HepG2 (cell line): ENCODE results near the gene SPTB. TPM values are rescaled to one million over a fixed set of nuclear protein-coding genes. Genes with fewer than 3 reads are reported as not detected.

Experiments used
- ATAC-seq: fragments of 200-7000 bp; cut with Tn5 transposase; 3 replicates; pipeline ENCODE4 v1.9.1; 2020; ENCODE audit warnings: mild to moderate bottlenecking, moderate library complexity
- BruUV-seq: library from RNA; stranded (reverse); fragments of 400-500 nt; replicated peaks from 2 replicates; lab custom pipeline; 2021; lab: Mats Ljungman, UMichigan
- CTCF ChIA-PET: fragments of 300-600 bp; formaldehyde crosslinking; extraction: SDS; loops from one replicate; lab custom pipeline; 2021; ENCODE audit warnings: low total read pairs, inconsistent platforms, low intra/inter-chr PET ratio; lab: Yijun Ruan, JAX
- POLR2A ChIA-PET: fragments of 350-600 bp; sonication (Branson Sonifier 250); formaldehyde crosslinking; loops from one replicate; lab custom pipeline; 2020; ENCODE audit warnings: antibody characterized with exemption, inconsistent platforms; lab: Yijun Ruan, JAX
- DNase-seq: peaks from one replicate; pipeline ENCODE4 v3.0.0-alpha.2; 2015; ENCODE audit warnings: low spot score
- FAIRE-seq: peaks from 3 replicates; lab custom pipeline; 2011; peaks lifted over from hg19 to GRCh38; lab: Jason Lieb, UNC
- H2AFZ ChIP-seq: one replicate; pipeline ENCODE4 v1.6.1; 2011; ENCODE audit warnings: low read length, inconsistent platforms
- H3K27ac ChIP-seq: fragments of 300-600 bp; 3 replicates; pipeline ENCODE4 v1.8.0; 2011; ENCODE audit warnings: mixed run types, mild to moderate bottlenecking, mixed read lengths, low read length, inconsistent platforms; ENCODE audit not compliant: insufficient read depth; ENCODE audit errors: extremely low read length
- H3K27me3 ChIP-seq, 2 experiments: fragments of 200-600 bp in 1 of 2; 2 replicates in 1 of 2; 3 replicates in 1 of 2; pipeline versions ENCODE4 v1.6.0 to v1.8.0; 2011; ENCODE audit warnings: low read length in 2 of 2, mild to moderate bottlenecking in 2 of 2, moderate library complexity in 2 of 2, inconsistent platforms in 1 of 2; ENCODE audit not compliant: insufficient read depth in 2 of 2, control insufficient read depth in 1 of 2
- H3K36me3 ChIP-seq, 2 experiments: fragments of 200-600 bp in 1 of 2; replicated peaks in 1 of 2; 2 replicates in 1 of 2; 3 replicates in 1 of 2; pipeline versions ENCODE4 v1.5.1 to v1.8.0; 2011; ENCODE audit warnings: low read length in 2 of 2, inconsistent platforms in 1 of 2; ENCODE audit not compliant: insufficient read depth in 2 of 2, control insufficient read depth in 1 of 2
- H3K4me1 ChIP-seq: 2 replicates; pipeline ENCODE4 v1.5.1; 2012; ENCODE audit warnings: low read length, inconsistent platforms; ENCODE audit not compliant: insufficient read depth
- H3K4me2 ChIP-seq: 2 replicates; pipeline ENCODE4 v1.6.0; 2011; ENCODE audit warnings: low read depth, low read length, inconsistent platforms
- H3K4me3 ChIP-seq, 3 experiments: fragments of 200-600 bp in 1 of 3; sonication (generic), shearing (Covaris generic) in 1 of 3; replicated peaks in 1 of 3; 2 replicates each; pipeline ENCODE4 v1.5.1; 2011 to 2016; ENCODE audit warnings: low read length in 3 of 3, inconsistent platforms in 2 of 3, low read depth in 2 of 3, mild to moderate bottlenecking in 2 of 3, control low read depth in 1 of 3, mixed read lengths in 1 of 3; ENCODE audit not compliant: insufficient read depth in 1 of 3
- H3K79me2 ChIP-seq: one replicate; pipeline ENCODE4 v1.6.1; 2011; ENCODE audit warnings: low read length, inconsistent platforms; ENCODE audit not compliant: insufficient read depth
- H3K9ac ChIP-seq: 2 replicates; pipeline ENCODE4 v1.6.0; 2011; ENCODE audit warnings: mild to moderate bottlenecking, low read depth, low read length, inconsistent platforms; ENCODE audit not compliant: insufficient read depth
- H3K9me3 ChIP-seq: 2 replicates; pipeline ENCODE4 v1.5.1; 2012; ENCODE audit warnings: mild to moderate bottlenecking, low read length
- H4K20me1 ChIP-seq: 2 replicates; pipeline ENCODE4 v1.6.0; 2011; ENCODE audit warnings: inconsistent platforms, mild to moderate bottlenecking, low read length, moderate library complexity; ENCODE audit not compliant: insufficient read depth
- HES4 ChIP-seq: sonication (generic); formaldehyde crosslinking; IDR thresholded peaks from 2 replicates; pipeline ENCODE4 v1.9.0; 2021; ENCODE audit warnings: mild to moderate bottlenecking, missing genetic modification reagents, borderline replicate concordance
- HIVEP1 ChIP-seq: sonication (generic); formaldehyde crosslinking; IDR thresholded peaks from 2 replicates; pipeline ENCODE4 v1.4.0; 2020; ENCODE audit warnings: mild to moderate bottlenecking, missing genetic modification reagents
- JARID2 ChIP-seq: sonication (generic); formaldehyde crosslinking; IDR thresholded peaks from 2 replicates; pipeline ENCODE4 v1.8.1; 2023; ENCODE audit warnings: missing genetic modification reagents, inconsistent platforms; ENCODE audit not compliant: insufficient replicate concordance
- KMT2A ChIP-seq: sonication (generic); formaldehyde crosslinking; IDR thresholded peaks from 2 replicates; pipeline ENCODE4 v1.4.0; 2020; ENCODE audit warnings: missing genetic modification reagents
- NFIC ChIP-seq: IDR thresholded peaks from 2 replicates; pipeline ENCODE4 v1.6.1; 2012; ENCODE audit warnings: mild to moderate bottlenecking, low read length, inconsistent platforms
- PHF20 ChIP-seq: sonication (generic); formaldehyde crosslinking; IDR thresholded peaks from 2 replicates; pipeline ENCODE4 v1.5.0; 2020; ENCODE audit warnings: mild to moderate bottlenecking, missing genetic modification reagents
- ZMAT3 ChIP-seq: sonication (generic); formaldehyde crosslinking; conservative IDR thresholded peaks from 2 replicates; pipeline ENCODE4 v1.7.0; 2021; ENCODE audit warnings: missing genetic modification reagents
- ZNF652 ChIP-seq: IDR thresholded peaks from 2 replicates; pipeline ENCODE4 v1.6.1; 2016; ENCODE audit warnings: low read depth, borderline replicate concordance
- ZNF703 ChIP-seq: sonication (generic); formaldehyde crosslinking; IDR thresholded peaks from 2 replicates; pipeline ENCODE4 v1.5.1; 2020; ENCODE audit warnings: missing genetic modification reagents, mild to moderate bottlenecking, moderate library complexity, borderline replicate concordance
- WGBS: methylation state at CpG from one replicate; pipeline ENCODE4 v1.1.6; 2017; ENCODE audit warnings: low lambda C conversion rate; 5-methylcytosine and 5-hydroxymethylcytosine counted together
- in situ Hi-C: cut with HindIII; loops from 2 replicates; pipeline ENCODE4 v1.10.0; 2017; ENCODE audit warnings: low pct_unique_long_range_greater_than_20kb; ENCODE audit not compliant: extremely low pct_ligation_motif_present
- intact Hi-C: fragments of 100-400 bp; cut with micrococcal nuclease; formaldehyde crosslinking; loops from one replicate; pipeline ENCODE4 v1.10.0; 2022; ENCODE audit not compliant: unreplicated experiment
- polyA plus RNA-seq, 8 experiments: library from polyadenylated mRNA; depleted of rRNA in 3 of 8; stranded (reverse) in 7 of 8; unstranded in 1 of 8; fragments of >200 nt; fragmentation: Illumina TruSeq in 4 of 8; extraction: Trizol in 4 of 8; gene quantifications; 2 replicates each; pipeline versions ENCODE4 v1.2.1 to v1.2.3, GENCODE V29; 2011 to 2016; ENCODE audit warnings: low read depth in 4 of 8, missing spikeins in 1 of 8, mixed read lengths in 1 of 8; ENCODE audit not compliant: insufficient read depth in 1 of 8
- total RNA-seq, 5 experiments: library from RNA; depleted of rRNA; stranded (reverse); fragments of >200 nt; fragmentation: Illumina TruSeq; extraction: Trizol; gene quantifications; 2 replicates each; pipeline ENCODE4 v1.2.3, GENCODE V29; 2016; ENCODE audit warnings: low read depth in 1 of 5
- TF ChIP-seq, protein P1 (sequence below): IDR thresholded peaks from 2 replicates; pipeline ENCODE4 v1.6.1; 2016; ENCODE audit warnings: low read depth, missing genetic modification reagents, missing compliant biosample characterization
- TF ChIP-seq, protein P2 (sequence below): sonication (generic); formaldehyde crosslinking; IDR thresholded peaks from 2 replicates; pipeline ENCODE4 v1.9.0; 2022; ENCODE audit warnings: missing genetic modification reagents, mild to moderate bottlenecking, borderline replicate concordance
- TF ChIP-seq, protein P3 (sequence below): sonication (generic); formaldehyde crosslinking; IDR thresholded peaks from 2 replicates; pipeline ENCODE4 v1.4.0; 2020; ENCODE audit warnings: missing genetic modification reagents
- TF ChIP-seq, protein P4 (sequence below): sonication (generic); formaldehyde crosslinking; IDR thresholded peaks from 2 replicates; pipeline ENCODE4 v1.8.1; 2023; ENCODE audit warnings: mild to moderate bottlenecking, missing genetic modification reagents

Gene SPTB
- total and polyA plus RNA-seq, 2 of the 13 experiments (the other 11 are each of a cell fraction or from before 2014, with no cell fraction given) = 0.01 to 0.02 TPM

DNA sequence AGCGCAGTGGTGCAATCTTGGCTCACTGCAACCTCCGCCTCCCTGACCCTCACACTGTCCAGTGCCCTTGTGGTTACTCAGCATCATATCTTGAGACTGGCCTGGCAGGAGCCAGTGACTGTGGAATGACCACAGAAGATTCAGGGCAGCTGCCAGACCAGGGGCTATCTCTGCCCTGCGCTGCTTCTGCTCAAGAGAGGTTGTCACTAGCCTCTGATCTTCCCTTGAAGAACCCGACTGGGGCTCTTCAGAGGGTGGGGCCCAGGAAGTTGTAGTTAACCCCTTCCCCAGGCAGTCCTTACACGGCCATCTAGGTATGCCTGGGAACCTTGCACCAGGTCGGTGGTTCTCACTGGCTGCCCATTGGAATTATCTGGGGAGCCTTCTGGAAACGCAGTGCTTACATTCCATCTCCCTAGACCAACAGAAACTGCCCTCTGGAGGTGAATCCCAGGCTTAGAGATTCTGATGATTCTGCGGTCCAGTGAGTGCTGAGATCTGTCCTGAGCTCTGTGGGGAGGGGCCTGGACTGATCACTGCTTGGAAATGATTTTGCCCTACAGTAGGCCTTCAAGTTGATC, 134.1 kb downstream of the SPTB start (continued):
- TF ChIP-seq, protein P1, sequence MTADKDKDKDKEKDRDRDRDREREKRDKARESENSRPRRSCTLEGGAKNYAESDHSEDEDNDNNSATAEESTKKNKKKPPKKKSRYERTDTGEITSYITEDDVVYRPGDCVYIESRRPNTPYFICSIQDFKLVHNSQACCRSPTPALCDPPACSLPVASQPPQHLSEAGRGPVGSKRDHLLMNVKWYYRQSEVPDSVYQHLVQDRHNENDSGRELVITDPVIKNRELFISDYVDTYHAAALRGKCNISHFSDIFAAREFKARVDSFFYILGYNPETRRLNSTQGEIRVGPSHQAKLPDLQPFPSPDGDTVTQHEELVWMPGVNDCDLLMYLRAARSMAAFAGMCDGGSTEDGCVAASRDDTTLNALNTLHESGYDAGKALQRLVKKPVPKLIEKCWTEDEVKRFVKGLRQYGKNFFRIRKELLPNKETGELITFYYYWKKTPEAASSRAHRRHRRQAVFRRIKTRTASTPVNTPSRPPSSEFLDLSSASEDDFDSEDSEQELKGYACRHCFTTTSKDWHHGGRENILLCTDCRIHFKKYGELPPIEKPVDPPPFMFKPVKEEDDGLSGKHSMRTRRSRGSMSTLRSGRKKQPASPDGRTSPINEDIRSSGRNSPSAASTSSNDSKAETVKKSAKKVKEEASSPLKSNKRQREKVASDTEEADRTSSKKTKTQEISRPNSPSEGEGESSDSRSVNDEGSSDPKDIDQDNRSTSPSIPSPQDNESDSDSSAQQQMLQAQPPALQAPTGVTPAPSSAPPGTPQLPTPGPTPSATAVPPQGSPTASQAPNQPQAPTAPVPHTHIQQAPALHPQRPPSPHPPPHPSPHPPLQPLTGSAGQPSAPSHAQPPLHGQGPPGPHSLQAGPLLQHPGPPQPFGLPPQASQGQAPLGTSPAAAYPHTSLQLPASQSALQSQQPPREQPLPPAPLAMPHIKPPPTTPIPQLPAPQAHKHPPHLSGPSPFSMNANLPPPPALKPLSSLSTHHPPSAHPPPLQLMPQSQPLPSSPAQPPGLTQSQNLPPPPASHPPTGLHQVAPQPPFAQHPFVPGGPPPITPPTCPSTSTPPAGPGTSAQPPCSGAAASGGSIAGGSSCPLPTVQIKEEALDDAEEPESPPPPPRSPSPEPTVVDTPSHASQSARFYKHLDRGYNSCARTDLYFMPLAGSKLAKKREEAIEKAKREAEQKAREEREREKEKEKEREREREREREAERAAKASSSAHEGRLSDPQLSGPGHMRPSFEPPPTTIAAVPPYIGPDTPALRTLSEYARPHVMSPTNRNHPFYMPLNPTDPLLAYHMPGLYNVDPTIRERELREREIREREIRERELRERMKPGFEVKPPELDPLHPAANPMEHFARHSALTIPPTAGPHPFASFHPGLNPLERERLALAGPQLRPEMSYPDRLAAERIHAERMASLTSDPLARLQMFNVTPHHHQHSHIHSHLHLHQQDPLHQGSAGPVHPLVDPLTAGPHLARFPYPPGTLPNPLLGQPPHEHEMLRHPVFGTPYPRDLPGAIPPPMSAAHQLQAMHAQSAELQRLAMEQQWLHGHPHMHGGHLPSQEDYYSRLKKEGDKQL (CRISPR knock-in tag) = no peak
- no peak for TF ChIP-seq NFIC
- TF ChIP-seq HIVEP1 (CRISPR knock-in tag) = no peak

DNA sequence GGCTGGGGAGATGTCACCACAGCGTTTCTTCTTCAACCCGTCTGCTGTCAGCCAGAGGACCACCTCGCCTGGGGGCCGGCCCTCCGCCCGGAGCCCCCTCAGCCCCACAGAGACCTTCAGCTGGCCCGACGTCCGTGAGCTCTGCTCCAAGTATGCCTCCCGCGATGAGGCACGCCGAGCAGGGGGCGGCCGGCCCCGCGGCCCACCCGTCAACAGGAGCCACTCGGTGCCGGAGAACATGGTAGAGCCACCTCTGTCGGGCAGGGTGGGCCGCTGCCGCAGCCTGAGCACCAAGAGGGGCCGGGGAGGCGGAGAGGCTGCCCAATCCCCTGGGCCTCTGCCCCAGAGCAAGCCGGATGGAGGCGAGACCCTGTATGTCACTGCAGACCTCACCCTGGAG, 136.6 kb downstream of the SPTB start:
- H3K9me3 ChIP-seq = no peaks in the 10 kb centered on the region
- H3K79me2 ChIP-seq = no peaks in the 10 kb centered on the region
- no peak overlapping the region for H3K4me2 ChIP-seq
- FAIRE-seq (no peak), ATAC-seq (no peak), DNase-seq (no peak)
- H3K36me3 ChIP-seq = peaks cover 24 to 29% of the 10 kb centered on the region in 2 experiments; a peak in 4 of 5 replicates
- in situ Hi-C loops = no loop called here
- H3K4me3 ChIP-seq = no peak overlapping the region
- no peak overlapping the region for H2AFZ ChIP-seq
- H4K20me1 ChIP-seq = no peaks in the 10 kb centered on the region
- 93% methylated on average over 8 of the region's 27 CpGs for WGBS
- H3K27me3 ChIP-seq = no peaks in the 10 kb centered on the region
- BruUV-seq = no TSS peak
- intact Hi-C loops = no loop called here
- H3K4me1 ChIP-seq = no peaks in the 10 kb centered on the region
- POLR2A ChIA-PET = no interaction called here
- H3K27ac ChIP-seq = no peak overlapping the region
- no peak overlapping the region for H3K9ac ChIP-seq
- CTCF ChIA-PET = no interaction called here
- TF ChIP-seq KMT2A (CRISPR knock-in tag) (no peak), ZMAT3 (no peak), ZNF703 (CRISPR knock-in tag) (no peak), ZNF652 (no peak), HES4 (CRISPR knock-in tag) (no peak), PHF20 (CRISPR knock-in tag) (no peak), JARID2 (CRISPR knock-in tag) (no peak)
- TF ChIP-seq, protein P2, sequence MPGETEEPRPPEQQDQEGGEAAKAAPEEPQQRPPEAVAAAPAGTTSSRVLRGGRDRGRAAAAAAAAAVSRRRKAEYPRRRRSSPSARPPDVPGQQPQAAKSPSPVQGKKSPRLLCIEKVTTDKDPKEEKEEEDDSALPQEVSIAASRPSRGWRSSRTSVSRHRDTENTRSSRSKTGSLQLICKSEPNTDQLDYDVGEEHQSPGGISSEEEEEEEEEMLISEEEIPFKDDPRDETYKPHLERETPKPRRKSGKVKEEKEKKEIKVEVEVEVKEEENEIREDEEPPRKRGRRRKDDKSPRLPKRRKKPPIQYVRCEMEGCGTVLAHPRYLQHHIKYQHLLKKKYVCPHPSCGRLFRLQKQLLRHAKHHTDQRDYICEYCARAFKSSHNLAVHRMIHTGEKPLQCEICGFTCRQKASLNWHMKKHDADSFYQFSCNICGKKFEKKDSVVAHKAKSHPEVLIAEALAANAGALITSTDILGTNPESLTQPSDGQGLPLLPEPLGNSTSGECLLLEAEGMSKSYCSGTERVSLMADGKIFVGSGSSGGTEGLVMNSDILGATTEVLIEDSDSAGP (CRISPR knock-in tag) = no peak
- TF ChIP-seq, protein P3, sequence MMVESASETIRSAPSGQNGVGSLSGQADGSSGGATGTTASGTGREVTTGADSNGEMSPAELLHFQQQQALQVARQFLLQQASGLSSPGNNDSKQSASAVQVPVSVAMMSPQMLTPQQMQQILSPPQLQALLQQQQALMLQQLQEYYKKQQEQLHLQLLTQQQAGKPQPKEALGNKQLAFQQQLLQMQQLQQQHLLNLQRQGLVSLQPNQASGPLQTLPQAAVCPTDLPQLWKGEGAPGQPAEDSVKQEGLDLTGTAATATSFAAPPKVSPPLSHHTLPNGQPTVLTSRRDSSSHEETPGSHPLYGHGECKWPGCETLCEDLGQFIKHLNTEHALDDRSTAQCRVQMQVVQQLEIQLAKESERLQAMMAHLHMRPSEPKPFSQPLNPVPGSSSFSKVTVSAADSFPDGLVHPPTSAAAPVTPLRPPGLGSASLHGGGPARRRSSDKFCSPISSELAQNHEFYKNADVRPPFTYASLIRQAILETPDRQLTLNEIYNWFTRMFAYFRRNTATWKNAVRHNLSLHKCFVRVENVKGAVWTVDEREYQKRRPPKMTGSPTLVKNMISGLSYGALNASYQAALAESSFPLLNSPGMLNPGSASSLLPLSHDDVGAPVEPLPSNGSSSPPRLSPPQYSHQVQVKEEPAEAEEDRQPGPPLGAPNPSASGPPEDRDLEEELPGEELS (CRISPR knock-in tag) = no peak
- TF ChIP-seq, protein P4, sequence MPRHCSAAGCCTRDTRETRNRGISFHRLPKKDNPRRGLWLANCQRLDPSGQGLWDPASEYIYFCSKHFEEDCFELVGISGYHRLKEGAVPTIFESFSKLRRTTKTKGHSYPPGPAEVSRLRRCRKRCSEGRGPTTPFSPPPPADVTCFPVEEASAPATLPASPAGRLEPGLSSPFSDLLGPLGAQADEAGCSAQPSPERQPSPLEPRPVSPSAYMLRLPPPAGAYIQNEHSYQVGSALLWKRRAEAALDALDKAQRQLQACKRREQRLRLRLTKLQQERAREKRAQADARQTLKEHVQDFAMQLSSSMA (CRISPR knock-in tag) = no peak
